NT2/D1 (cell line): ENCODE results near the gene BMPR1B.

ENCODE experiments used
- SUZ12 ChIP-seq: IDR thresholded peaks from 2 replicates; pipeline ENCODE4 v1.6.1; 2011; ENCODE audit not compliant: insufficient read length, insufficient read depth; ENCODE audit errors: extremely low read depth
- YY1 ChIP-seq: IDR thresholded peaks from 2 replicates; pipeline ENCODE4 v1.6.1; 2011; ENCODE audit not compliant: insufficient read length, insufficient read depth
- ZNF274 ChIP-seq: IDR thresholded peaks from 2 replicates; pipeline ENCODE4 v1.6.1; 2011; ENCODE audit warnings: mild to moderate bottlenecking, low read depth, low read length

DNA sequence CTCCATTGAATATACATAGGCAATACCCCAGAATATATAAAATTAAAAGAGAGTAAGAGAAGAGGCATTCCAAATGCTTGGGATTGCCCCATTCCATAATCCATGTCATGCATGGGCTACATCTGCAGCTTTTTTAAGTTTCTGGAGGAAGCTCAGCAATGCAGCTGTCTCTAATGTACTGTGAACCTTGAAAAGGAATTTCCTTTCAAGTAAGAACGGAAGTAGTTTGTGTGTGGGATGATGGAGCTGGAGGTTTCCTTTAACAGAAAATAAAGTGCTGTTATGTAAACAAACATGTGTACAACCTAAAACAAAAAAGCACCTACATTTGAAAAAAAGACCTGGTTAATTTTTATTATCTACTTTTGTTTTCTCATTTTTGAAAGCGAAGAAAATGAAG lies 303.5 kb downstream of the BMPR1B start:
- TF ChIP-seq YY1 (no peak), ZNF274 (no peak), SUZ12 (no peak)
